Mesodermal cell (in vitro differentiated cells): Measurements from ENCODE around the gene TET3.

Experiments used
- H3K27ac ChIP-seq: 2 replicates; pipeline ENCODE4 v1.7.0; 2013; ENCODE audit warnings: mild to moderate bottlenecking, low read depth, low read length, moderate library complexity; ENCODE audit not compliant: severe bottlenecking
- H3K36me3 ChIP-seq: 2 replicates; pipeline ENCODE4 v1.7.1; 2013; ENCODE audit warnings: mild to moderate bottlenecking, low read length, moderate library complexity; ENCODE audit not compliant: control insufficient read depth, insufficient read depth
- H3K4me1 ChIP-seq: one replicate; pipeline ENCODE4 v1.7.1; 2013; ENCODE audit warnings: mild to moderate bottlenecking, low read length; ENCODE audit not compliant: insufficient read depth, control insufficient read depth, poor library complexity, severe bottlenecking
- H3K4me3 ChIP-seq: 2 replicates; pipeline ENCODE4 v1.7.0; 2013; ENCODE audit warnings: low read length, control low read depth, mild to moderate bottlenecking; ENCODE audit not compliant: insufficient read depth, poor library complexity, severe bottlenecking; ENCODE audit errors: extremely low read depth
- H3K9me3 ChIP-seq: 2 replicates; pipeline ENCODE4 v1.7.1; 2013; ENCODE audit warnings: mild to moderate bottlenecking, low read length, moderate library complexity; ENCODE audit not compliant: control insufficient read depth
- WGBS, 2 experiments: methylation state at CpG; one replicate each; pipeline ENCODE4 v1.1.5; 2013; ENCODE audit warnings: missing lambda C conversion rate in 2 of 2; ENCODE audit not compliant: insufficient coverage in 2 of 2; 5-methylcytosine and 5-hydroxymethylcytosine counted together

TET3 gene

GRCh38 chr2:73965053-73965452 is 19.7 kb upstream of the TET3 start:
- Histone ChIP-seq H3K9me3 (peaks cover 3% of the 10 kb centered on the region), H3K36me3 (peaks cover 9% of the 10 kb centered on the region), H3K4me1 (no peaks in the 10 kb centered on the region), H3K4me3 (no peak overlapping the region), H3K27ac (no peak overlapping the region)
- WGBS, 2 experiments, result 91 to 94% methylated on average over 3 of the region's 3 CpGs

GRCh38 chr2:73968357-73968937 is 16.3 kb upstream of the TET3 start:
- WGBS, 2 experiments, result 75 to 89% methylated on average over 4 of the region's 8 CpGs
- Histone ChIP-seq H3K4me1 (peaks cover 5% of the 10 kb centered on the region), H3K9me3 (no peaks in the 10 kb centered on the region), H3K27ac (no peak overlapping the region), H3K4me3 (no peak overlapping the region), H3K36me3 (no peaks in the 10 kb centered on the region)

GRCh38 chr2:73969356-73969755 is 15.4 kb upstream of the TET3 start:
- Histone ChIP-seq H3K4me1 (peaks cover 5% of the 10 kb centered on the region), H3K4me3 (no peak overlapping the region), H3K27ac (no peak overlapping the region), H3K9me3 (no peaks in the 10 kb centered on the region), H3K36me3 (no peaks in the 10 kb centered on the region)
- 50 to 80% methylated on average over 1 to 2 of the region's 4 CpGs for WGBS, 2 experiments

- 97 to 100% methylated on average over 6 of the region's 6 CpGs for WGBS, 2 experiments
- H3K4me1 ChIP-seq, result peaks cover 5% of the 10 kb centered on the region
These were observed 14.4 kb upstream of the TET3 start for GRCh38 chr2:73970141-73970803.

GRCh38 chr2:73970850-73971471 is 13.7 kb upstream of the TET3 start:
- Histone ChIP-seq H3K36me3 (no peaks in the 10 kb centered on the region), H3K9me3 (no peaks in the 10 kb centered on the region), H3K4me1 (peaks cover 5% of the 10 kb centered on the region), H3K4me3 (no peak overlapping the region), H3K27ac (no peak overlapping the region)
- 71 to 79% methylated on average over 5 to 6 of the region's 7 CpGs for whole genome bisulfite sequencing, 2 experiments

More at GRCh38 chr2:73970141-73970803, 14.4 kb upstream of the TET3 start:
- Histone ChIP-seq H3K27ac (no peak overlapping the region), H3K9me3 (no peaks in the 10 kb centered on the region), H3K4me3 (no peak overlapping the region), H3K36me3 (no peaks in the 10 kb centered on the region)

- peaks cover 5% of the 10 kb centered on the region for H3K4me1 ChIP-seq
- no peak overlapping the region for H3K4me3 ChIP-seq
- H3K27ac ChIP-seq, result no peak overlapping the region
- H3K36me3 ChIP-seq, result no peaks in the 10 kb centered on the region
- H3K9me3 ChIP-seq, result no peaks in the 10 kb centered on the region
- WGBS, 2 experiments, result 66 to 83% methylated on average over 3 of the region's 3 CpGs
These were observed 13.0 kb upstream of the TET3 start for GRCh38 chr2:73971722-73972121.

- Histone ChIP-seq H3K27ac (no peak overlapping the region), H3K4me3 (no peak overlapping the region), H3K4me1 (peaks cover 5% of the 10 kb centered on the region), H3K36me3 (no peaks in the 10 kb centered on the region), H3K9me3 (no peaks in the 10 kb centered on the region)
- 82 to 87% methylated on average over 3 of the region's 3 CpGs for WGBS, 2 experiments
These were observed 11.9 kb upstream of the TET3 start for GRCh38 chr2:73972846-73973245.

GRCh38 chr2:73975731-73976130 is 9.0 kb upstream of the TET3 start:
- 100% methylated on average over 3 of the region's 3 CpGs; no CpG with 5 or more reads in 1 of the 2 experiments for WGBS, 2 experiments
- Histone ChIP-seq H3K9me3 (no peaks in the 10 kb centered on the region), H3K4me3 (no peak overlapping the region), H3K36me3 (no peaks in the 10 kb centered on the region), H3K27ac (no peak overlapping the region), H3K4me1 (peaks cover 6% of the 10 kb centered on the region)

- Histone ChIP-seq H3K27ac (no peak overlapping the region), H3K36me3 (no peaks in the 10 kb centered on the region), H3K4me1 (peaks cover 8% of the 10 kb centered on the region), H3K9me3 (no peaks in the 10 kb centered on the region), H3K4me3 (no peak overlapping the region)
- WGBS, 2 experiments, result 86 to 100% methylated on average over 1 of the region's 1 CpG
These were observed 7.9 kb upstream of the TET3 start for GRCh38 chr2:73976803-73977202.

GRCh38 chr2:73977466-73977865 is 7.2 kb upstream of the TET3 start:
- WGBS, 2 experiments, result 93 to 100% methylated on average over 2 of the region's 2 CpGs
- peaks cover 10% of the 10 kb centered on the region for H3K4me1 ChIP-seq
- H3K36me3 ChIP-seq, result no peaks in the 10 kb centered on the region
- no peaks in the 10 kb centered on the region for H3K9me3 ChIP-seq
- H3K4me3 ChIP-seq, result no peak overlapping the region
- no peak overlapping the region for H3K27ac ChIP-seq

- 67% methylated on average over 5 of the region's 5 CpGs for WGBS, 2 experiments
These were observed 5.7 kb upstream of the TET3 start for GRCh38 chr2:73979021-73979420.

More at GRCh38 chr2:73979021-73979420, 5.7 kb upstream of the TET3 start:
- Histone ChIP-seq H3K4me3 (no peak overlapping the region), H3K9me3 (no peaks in the 10 kb centered on the region), H3K27ac (no peak overlapping the region), H3K4me1 (peaks cover 19% of the 10 kb centered on the region), H3K36me3 (no peaks in the 10 kb centered on the region)
